Activated naive CD4-positive, alpha-beta T cell treated with anti-CD3 and anti-CD28 coated beads, Interleukin-2, amount 50 U/mL, for 24 hours (primary cell): ENCODE measurements around the gene SULT1A2.
"Not testable (repeated sequence)": the region's sequence is repeated elsewhere in the genome, so short reads cannot be mapped to it uniquely, and the experiment has no call there.

Source experiments
- H3K27ac Mint-ChIP-seq: one replicate; pipeline ENCODE4 v1.8.0; 2021; ENCODE audit warnings: mild to moderate bottlenecking, mixed read lengths
- H3K27me3 Mint-ChIP-seq: one replicate; pipeline ENCODE4 v1.8.0; 2021; ENCODE audit warnings: mixed read lengths
- H3K36me3 Mint-ChIP-seq: one replicate; pipeline ENCODE4 v1.8.0; 2021; ENCODE audit warnings: mixed read lengths
- H3K4me1 Mint-ChIP-seq: one replicate; pipeline ENCODE4 v1.8.0; 2021; ENCODE audit warnings: mixed read lengths
- H3K4me3 Mint-ChIP-seq: one replicate; pipeline ENCODE4 v1.8.0; 2021; ENCODE audit warnings: mild to moderate bottlenecking, mixed read lengths
- H3K9me3 Mint-ChIP-seq: one replicate; pipeline ENCODE4 v1.8.0; 2021; ENCODE audit warnings: mixed read lengths

The SULT1A2 gene

GRCh38 chr16:28580726-28581315 lies 16.0 kb downstream of the SULT1A2 start:
- Mint-ChIP-seq H3K4me3 (no peak overlapping the region), H3K36me3 (peaks cover 9% of the 10 kb centered on the region), H3K4me1 (peaks cover 10% of the 10 kb centered on the region), H3K27me3 (no peaks in the 10 kb centered on the region), H3K27ac (no peak overlapping the region), H3K9me3 (no peaks in the 10 kb centered on the region)

- Mint-ChIP-seq H3K27me3 (no peaks in the 10 kb centered on the region), H3K27ac (no peak overlapping the region), H3K36me3 (no peaks in the 10 kb centered on the region), H3K9me3 (no peaks in the 10 kb centered on the region), H3K4me1 (peaks cover 39% of the 10 kb centered on the region), H3K4me3 (no peak overlapping the region)
These were observed 21.3 kb downstream of the SULT1A2 start for GRCh38 chr16:28575446-28576109.

- H3K4me1 Mint-ChIP-seq: peaks cover 39% of the 10 kb centered on the region
- no peak overlapping the region for H3K27ac Mint-ChIP-seq
- no peaks in the 10 kb centered on the region for H3K9me3 Mint-ChIP-seq
- H3K36me3 Mint-ChIP-seq: no peaks in the 10 kb centered on the region
- H3K27me3 Mint-ChIP-seq: no peaks in the 10 kb centered on the region
- H3K4me3 Mint-ChIP-seq: no peak overlapping the region
These were observed 21.9 kb downstream of the SULT1A2 start for GRCh38 chr16:28574925-28575324.

GRCh38 chr16:28573738-28574718 lies 22.8 kb downstream of the SULT1A2 start:
- peak overlapping the region; percentile 42 for H3K27ac Mint-ChIP-seq
- no peak overlapping the region for H3K4me3 Mint-ChIP-seq
- H3K4me1 Mint-ChIP-seq: peaks cover 39% of the 10 kb centered on the region

GRCh38 chr16:28572696-28573510 lies 23.9 kb downstream of the SULT1A2 start:
- no peaks in the 10 kb centered on the region for H3K27me3 Mint-ChIP-seq
- H3K4me3 Mint-ChIP-seq: no peak overlapping the region
- H3K27ac Mint-ChIP-seq: peak overlapping the region; percentile 59
- H3K9me3 Mint-ChIP-seq: no peaks in the 10 kb centered on the region
- H3K36me3 Mint-ChIP-seq: peaks cover 2% of the 10 kb centered on the region
- H3K4me1 Mint-ChIP-seq: peaks cover 34% of the 10 kb centered on the region

More at GRCh38 chr16:28573738-28574718, 22.8 kb downstream of the SULT1A2 start:
- Mint-ChIP-seq H3K27me3 (no peaks in the 10 kb centered on the region), H3K36me3 (no peaks in the 10 kb centered on the region), H3K9me3 (no peaks in the 10 kb centered on the region)

- no peak overlapping the region for H3K27ac Mint-ChIP-seq
These were observed 26.7 kb downstream of the SULT1A2 start for GRCh38 chr16:28569968-28570752.

GRCh38 chr16:28569021-28569420 lies 27.8 kb downstream of the SULT1A2 start:
- H3K9me3 Mint-ChIP-seq: peaks cover 7% of the 10 kb centered on the region
- peaks cover 21% of the 10 kb centered on the region for H3K36me3 Mint-ChIP-seq
- H3K27ac Mint-ChIP-seq: no peak overlapping the region
- no peak overlapping the region for H3K4me3 Mint-ChIP-seq
- H3K4me1 Mint-ChIP-seq: peaks cover 35% of the 10 kb centered on the region
- no peaks in the 10 kb centered on the region for H3K27me3 Mint-ChIP-seq

More at GRCh38 chr16:28569968-28570752, 26.7 kb downstream of the SULT1A2 start:
- Mint-ChIP-seq H3K4me3 (no peak overlapping the region), H3K36me3 (peaks cover 17% of the 10 kb centered on the region), H3K27me3 (no peaks in the 10 kb centered on the region), H3K4me1 (peaks cover 37% of the 10 kb centered on the region), H3K9me3 (peaks cover 7% of the 10 kb centered on the region)

- peaks cover 31% of the 10 kb centered on the region for H3K4me1 Mint-ChIP-seq
- H3K27ac Mint-ChIP-seq: peak overlapping the region; percentile 92
- no peaks in the 10 kb centered on the region for H3K27me3 Mint-ChIP-seq
- peaks cover 23% of the 10 kb centered on the region for H3K36me3 Mint-ChIP-seq
- H3K9me3 Mint-ChIP-seq: peaks cover 7% of the 10 kb centered on the region
- H3K4me3 Mint-ChIP-seq: no peak overlapping the region
These were observed 29.6 kb downstream of the SULT1A2 start for GRCh38 chr16:28567292-28567691.

GRCh38 chr16:28566233-28566925 lies 30.5 kb downstream of the SULT1A2 start:
- H3K4me1 Mint-ChIP-seq: peaks cover 36% of the 10 kb centered on the region

GRCh38 chr16:28563218-28563617 lies 33.6 kb downstream of the SULT1A2 start:
- peaks cover 24% of the 10 kb centered on the region for H3K36me3 Mint-ChIP-seq
- H3K4me3 Mint-ChIP-seq: no peak overlapping the region
- peaks cover 7% of the 10 kb centered on the region for H3K9me3 Mint-ChIP-seq
- no peaks in the 10 kb centered on the region for H3K27me3 Mint-ChIP-seq
- no peak overlapping the region for H3K27ac Mint-ChIP-seq
- H3K4me1 Mint-ChIP-seq: peaks cover 48% of the 10 kb centered on the region

More at GRCh38 chr16:28566233-28566925, 30.5 kb downstream of the SULT1A2 start:
- H3K4me3 Mint-ChIP-seq, H3K27me3 Mint-ChIP-seq, H3K9me3 Mint-ChIP-seq, H3K27ac Mint-ChIP-seq: not testable (repeated sequence)
- peaks cover 23% of the 10 kb centered on the region for H3K36me3 Mint-ChIP-seq

GRCh38 chr16:28562199-28562598 lies 34.7 kb downstream of the SULT1A2 start:
- H3K4me3 Mint-ChIP-seq: no peak overlapping the region
- peaks cover under 1% of the 10 kb centered on the region for H3K9me3 Mint-ChIP-seq
- peaks cover 45% of the 10 kb centered on the region for H3K4me1 Mint-ChIP-seq
- H3K27me3 Mint-ChIP-seq: no peaks in the 10 kb centered on the region
- H3K27ac Mint-ChIP-seq: no peak overlapping the region
- peaks cover 20% of the 10 kb centered on the region for H3K36me3 Mint-ChIP-seq

- no peak overlapping the region for H3K4me3 Mint-ChIP-seq
- H3K27me3 Mint-ChIP-seq: no peaks in the 10 kb centered on the region
- H3K27ac Mint-ChIP-seq: no peak overlapping the region
- peaks cover 18% of the 10 kb centered on the region for H3K36me3 Mint-ChIP-seq
- H3K9me3 Mint-ChIP-seq: no peaks in the 10 kb centered on the region
- peaks cover 49% of the 10 kb centered on the region for H3K4me1 Mint-ChIP-seq
These were observed 35.2 kb downstream of the SULT1A2 start for GRCh38 chr16:28561557-28562187.

GRCh38 chr16:28558456-28558855 lies 38.4 kb downstream of the SULT1A2 start:
- Mint-ChIP-seq H3K9me3 (no peaks in the 10 kb centered on the region), H3K36me3 (peaks cover 6% of the 10 kb centered on the region), H3K4me1 (peaks cover 64% of the 10 kb centered on the region), H3K4me3 (no peak overlapping the region), H3K27ac (no peak overlapping the region), H3K27me3 (no peaks in the 10 kb centered on the region)
